ENCODE measurements around the gene ACER1. TPM values are rescaled to one million over a fixed set of nuclear protein-coding genes. Genes with fewer than 3 reads are reported as not detected.
"Not testable (repeated sequence)": the region's sequence is repeated elsewhere in the genome, so short reads cannot be mapped to it uniquely, and the experiment has no call there.

The ACER1 gene
- total and polyA plus RNA-seq, 7 donors = not detected

- Histone ChIP-seq H3K4me1 (no peaks in the 10 kb centered on the region), H3K27ac (no peak overlapping the region), H3K4me3 (no peak overlapping the region), H3K36me3 (ENCODE audit: insufficient read depth in 1 of 2, low read depth in 1 of 2) (no peaks in the 10 kb centered on the region), H3K9me3 (peaks cover 27% of the 10 kb centered on the region), H3K27me3 (ENCODE audit: insufficient read depth in 3 of 3, low read length in 2 of 3) (peaks cover 0 to 5% (median 0%) of the 10 kb centered on the region in 3 donors)
- intact Hi-C loops (cut with DNase I) = no loop called here
- DNase-seq (no peak), ATAC-seq (no peak)
- WGBS, 3 donors = 73 to 86% (median 77%) methylated on average over 6 of the region's 6 CpGs
- TF ChIP-seq, protein P1, sequence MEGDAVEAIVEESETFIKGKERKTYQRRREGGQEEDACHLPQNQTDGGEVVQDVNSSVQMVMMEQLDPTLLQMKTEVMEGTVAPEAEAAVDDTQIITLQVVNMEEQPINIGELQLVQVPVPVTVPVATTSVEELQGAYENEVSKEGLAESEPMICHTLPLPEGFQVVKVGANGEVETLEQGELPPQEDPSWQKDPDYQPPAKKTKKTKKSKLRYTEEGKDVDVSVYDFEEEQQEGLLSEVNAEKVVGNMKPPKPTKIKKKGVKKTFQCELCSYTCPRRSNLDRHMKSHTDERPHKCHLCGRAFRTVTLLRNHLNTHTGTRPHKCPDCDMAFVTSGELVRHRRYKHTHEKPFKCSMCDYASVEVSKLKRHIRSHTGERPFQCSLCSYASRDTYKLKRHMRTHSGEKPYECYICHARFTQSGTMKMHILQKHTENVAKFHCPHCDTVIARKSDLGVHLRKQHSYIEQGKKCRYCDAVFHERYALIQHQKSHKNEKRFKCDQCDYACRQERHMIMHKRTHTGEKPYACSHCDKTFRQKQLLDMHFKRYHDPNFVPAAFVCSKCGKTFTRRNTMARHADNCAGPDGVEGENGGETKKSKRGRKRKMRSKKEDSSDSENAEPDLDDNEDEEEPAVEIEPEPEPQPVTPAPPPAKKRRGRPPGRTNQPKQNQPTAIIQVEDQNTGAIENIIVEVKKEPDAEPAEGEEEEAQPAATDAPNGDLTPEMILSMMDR (IDR thresholded peaks at IDR 0.05) = no peak
These were observed 46.0 kb downstream of the ACER1 start for GRCh38 chr19:6287269-6287885.

DNA sequence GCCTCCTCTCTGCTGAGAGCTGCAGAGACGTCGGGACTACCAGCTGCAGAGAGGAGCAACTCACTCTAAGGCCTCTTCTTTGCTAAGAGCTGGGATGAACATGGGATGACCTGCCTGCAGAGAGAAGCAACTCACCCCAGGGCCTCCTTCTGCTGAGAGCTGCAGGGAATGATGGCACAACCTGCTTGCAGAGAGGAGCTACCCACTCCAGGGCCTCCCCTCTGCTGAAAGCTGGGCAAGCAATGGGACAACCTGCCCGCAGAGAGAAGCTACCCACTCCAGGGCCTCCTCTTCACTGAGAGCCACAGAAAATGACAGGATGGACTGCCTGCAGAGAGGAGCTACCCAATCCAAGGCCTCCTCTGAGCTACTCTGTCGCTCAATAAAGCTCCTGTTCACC is 46.7 kb downstream of the ACER1 start:
- H3K27ac ChIP-seq = no peak overlapping the region
- TF ChIP-seq, protein P1 (IDR thresholded peaks at IDR 0.05) = no peak
- peaks cover 0 to 2% (median 0%) of the 10 kb centered on the region in 3 donors for H3K27me3 ChIP-seq (ENCODE audit: insufficient read depth in 3 of 3, low read length in 2 of 3)
- no peak for ATAC-seq
- H3K4me1 ChIP-seq = no peaks in the 10 kb centered on the region
- no peak for DNase-seq
- H3K36me3 ChIP-seq (ENCODE audit: insufficient read depth in 1 of 2, low read depth in 1 of 2) = no peaks in the 10 kb centered on the region
- intact Hi-C loops (cut with DNase I) = no loop called here
- H3K9me3 ChIP-seq = peaks cover 20% of the 10 kb centered on the region
- H3K4me3 ChIP-seq = no peak overlapping the region
- 81 to 90% (median 83%) methylated on average over 4 of the region's 4 CpGs for WGBS, 3 donors

DNA sequence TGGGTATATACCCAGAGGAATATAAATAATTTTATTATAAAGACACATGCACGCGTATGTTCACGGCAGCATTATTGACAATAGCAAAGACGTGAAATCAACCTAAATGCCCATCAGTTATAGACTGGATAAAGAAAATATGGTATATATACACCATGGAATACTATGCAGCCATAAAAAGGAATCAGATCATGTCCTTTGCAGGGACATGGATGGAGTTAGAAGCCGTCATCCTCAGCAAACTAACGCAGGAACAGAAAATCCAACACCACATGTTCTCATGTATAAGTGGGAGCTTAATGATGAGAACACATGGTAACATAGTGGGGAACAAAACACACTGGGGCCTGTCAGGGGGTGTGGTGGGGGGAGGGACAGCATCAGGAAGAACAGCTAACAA is 51.0 kb downstream of the ACER1 start:
- intact Hi-C loops (cut with DNase I); H3K36me3 ChIP-seq (ENCODE audit: insufficient read depth in 1 of 2, low read depth in 1 of 2); ATAC-seq; H3K4me3 ChIP-seq; H3K27me3 ChIP-seq (ENCODE audit: insufficient read depth in 3 of 3, low read length in 2 of 3); H3K27ac ChIP-seq; H3K9me3 ChIP-seq; DNase-seq: not testable (repeated sequence)
- WGBS, 3 donors = 75 to 83% (median 78%) methylated on average over 6 of the region's 6 CpGs
- H3K4me1 ChIP-seq = peaks cover 14% of the 10 kb centered on the region

- Histone ChIP-seq H3K27ac (peak within 1 kb of the TSS; percentile 86), H3K9me3 (no peaks in the 10 kb centered on the region), H3K4me1 (peaks cover 35% of the 10 kb centered on the region), H3K27me3 (ENCODE audit: insufficient read depth in 3 of 3, low read length in 2 of 3) (no peaks in the 10 kb centered on the region), H3K4me3 (peak within 1 kb of the TSS; percentile 93), H3K36me3 (ENCODE audit: insufficient read depth in 1 of 2, low read depth in 1 of 2) (no peaks in the 10 kb centered on the region)
- WGBS, 3 donors = 3 to 6% (median 3%) methylated on average over 20 to 66 of the region's 66 CpGs
- peak; percentile 98 to 99 for DNase-seq
- intact Hi-C loops (cut with DNase I) = loop anchor here (2.0 to 10.0 kb wide), 3 partner anchors 55 to 305 kb away; partner anchors contain the start of gene RANBP3 (in 1 of the 2)
- TF ChIP-seq, protein P1 (IDR thresholded peaks at IDR 0.05) = peak; percentile 80
- peak; percentile 97 to 98 (median 97) for ATAC-seq
These were observed 53.4 kb downstream of the ACER1 start, which contains the start of gene MLLT1 for GRCh38 chr19:6279931-6280591. MLLT1 (minus strand) TSS chr19:6279975; CDS start chr19:6279784, 191 bp downstream.

GRCh38 chr19:6279620-6279930 is 53.8 kb downstream of the ACER1 start:
- ATAC-seq = no peak
- no peaks in the 10 kb centered on the region for H3K9me3 ChIP-seq
- no peaks in the 10 kb centered on the region for H3K36me3 ChIP-seq (ENCODE audit: insufficient read depth in 1 of 2, low read depth in 1 of 2)
- intact Hi-C loops (cut with DNase I) = loop anchor here (10.0 kb wide), 2 partner anchors 55 to 305 kb away; partner anchors contain the start of gene RANBP3 (in 1 of the 2)
- peak overlapping the region; percentile 86 for H3K27ac ChIP-seq
- no peaks in the 10 kb centered on the region for H3K27me3 ChIP-seq (ENCODE audit: insufficient read depth in 3 of 3, low read length in 2 of 3)
- 0 to 1% (median 0%) methylated on average over 11 to 54 of the region's 59 CpGs for WGBS, 3 donors
- TF ChIP-seq, protein P1 (IDR thresholded peaks at IDR 0.05) = no peak
- no peak for DNase-seq
- H3K4me3 ChIP-seq = peak overlapping the region; percentile 93
- peaks cover 40% of the 10 kb centered on the region for H3K4me1 ChIP-seq

Data from psoas muscle (tissue), 8 donors.